HG03060 (cell line): ENCODE results near the gene NR2F1.

Experiments used
- ATAC-seq: cut with Tn5 transposase; IDR thresholded peaks from one replicate; pipeline ENCODE4 v1.9.1; 2021; ENCODE audit warnings: low read depth, moderate number of reproducible peaks; ENCODE audit not compliant: unreplicated experiment

The NR2F1 gene

DNA sequence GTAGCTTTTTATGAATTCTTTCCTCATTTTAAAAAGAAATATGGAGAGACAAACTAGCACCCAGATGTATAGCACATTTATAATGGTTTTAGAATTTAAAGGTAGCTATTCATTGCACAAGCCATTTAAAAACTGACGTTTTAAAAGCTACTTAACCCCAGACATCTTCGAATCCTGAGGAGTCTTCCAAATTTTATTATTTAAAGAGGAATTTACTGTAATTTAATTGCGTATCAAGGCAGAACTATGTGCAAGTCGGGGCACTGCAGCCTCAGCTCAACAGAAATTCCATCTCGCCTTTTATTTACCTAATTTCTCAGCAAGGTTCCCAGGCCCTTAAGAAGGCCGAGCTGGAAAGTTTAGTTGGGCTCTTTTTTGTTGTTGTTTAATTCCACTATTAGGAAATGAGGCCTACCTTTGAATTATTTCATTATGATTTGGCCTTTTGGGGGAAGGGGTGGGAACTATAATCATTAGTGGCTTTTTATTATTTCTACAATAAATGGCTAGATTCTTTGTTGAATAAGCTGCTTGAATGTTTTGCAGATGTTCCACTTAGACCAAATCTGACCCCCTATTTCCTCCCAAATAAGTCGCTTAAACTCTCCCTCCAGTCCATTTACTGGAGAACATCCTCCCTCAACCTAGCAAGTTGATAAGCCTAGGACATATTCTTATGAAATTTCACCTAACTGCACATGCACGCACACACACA, 20.2 kb downstream of the NR2F1 start:
- ATAC-seq = no peak

DNA sequence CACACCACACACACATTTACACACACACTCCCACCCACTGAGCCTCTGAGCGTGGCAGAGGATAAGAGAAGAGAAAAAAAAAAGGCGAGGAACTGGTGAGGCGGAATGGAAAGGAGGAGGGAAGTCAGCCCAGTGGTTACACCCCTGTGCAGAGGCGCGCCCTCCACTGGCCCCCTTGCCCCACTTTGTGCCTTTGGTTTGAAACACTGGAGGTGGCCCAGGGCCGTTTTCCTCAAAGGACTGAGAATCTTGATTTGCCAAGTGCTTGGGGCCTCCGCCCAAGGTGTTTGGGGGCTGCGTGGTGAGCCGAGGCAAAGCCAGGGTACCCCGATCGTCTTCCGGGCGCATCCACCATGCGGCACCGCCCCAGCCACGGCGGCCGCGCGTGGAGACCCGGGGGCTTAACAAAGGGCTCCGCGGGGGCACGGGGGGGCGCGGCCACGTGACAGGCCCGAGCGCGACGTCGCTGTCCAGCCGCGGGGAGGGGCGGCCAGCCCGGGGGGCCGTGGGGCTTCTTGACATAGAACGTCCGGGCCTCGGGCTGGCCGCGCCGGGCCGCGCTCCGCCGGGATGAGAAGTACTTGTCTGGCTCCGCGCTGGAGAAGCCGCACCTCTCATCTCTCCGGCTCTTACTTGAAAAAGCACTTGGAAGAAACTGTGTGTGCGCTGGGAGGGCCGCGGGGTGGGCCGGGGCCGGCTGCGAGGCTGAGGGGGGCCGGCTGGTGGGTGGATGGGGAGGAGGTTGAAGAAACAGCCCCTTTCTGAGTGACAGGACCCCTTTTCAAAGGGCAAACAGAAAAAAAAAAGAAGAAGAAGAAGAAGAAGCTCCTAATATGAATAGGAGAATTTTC, 21.0 kb downstream of the NR2F1 start:
- no peak for ATAC-seq

DNA sequence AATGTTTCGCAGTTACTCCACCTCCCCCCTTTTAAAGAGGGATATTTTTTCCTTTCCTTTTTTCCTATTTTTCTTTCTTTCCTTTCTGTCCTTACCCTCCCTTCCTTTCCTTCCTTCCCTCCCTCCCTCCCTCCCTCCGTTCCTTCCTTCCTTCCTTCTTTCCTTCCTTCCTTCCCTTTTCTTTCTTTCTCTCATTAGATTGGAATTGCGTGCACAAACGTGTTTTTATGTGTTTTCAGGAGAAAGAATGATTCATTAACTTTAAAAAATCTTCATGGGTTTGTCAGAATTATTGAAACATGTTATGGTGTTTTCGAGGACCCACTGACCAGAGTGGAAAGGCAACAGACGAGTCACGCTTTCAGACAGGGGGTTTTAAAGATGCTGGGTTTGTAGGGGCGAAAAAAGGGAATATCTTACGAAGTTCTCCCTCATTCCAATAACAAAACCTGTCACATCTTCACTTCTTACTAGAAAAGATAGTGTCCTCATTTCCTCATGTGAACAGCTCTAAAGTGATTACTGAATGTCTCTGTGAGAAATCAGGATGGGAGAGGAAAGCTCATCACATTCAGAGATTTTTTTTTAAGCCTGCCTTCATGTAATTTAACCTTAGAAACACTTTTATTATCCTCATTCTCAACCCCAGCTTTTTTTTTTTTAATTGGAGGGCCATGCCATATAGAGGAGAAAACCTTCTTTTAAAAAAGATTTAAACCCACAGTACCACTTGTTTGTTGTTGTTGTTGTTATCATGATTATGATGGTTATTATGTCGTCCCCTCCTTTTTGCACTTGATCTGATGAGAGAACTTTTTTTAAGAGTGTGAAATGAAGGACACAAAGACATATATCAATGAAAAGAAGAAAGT, 21.9 kb downstream of the NR2F1 start:
- no peak for ATAC-seq

DNA sequence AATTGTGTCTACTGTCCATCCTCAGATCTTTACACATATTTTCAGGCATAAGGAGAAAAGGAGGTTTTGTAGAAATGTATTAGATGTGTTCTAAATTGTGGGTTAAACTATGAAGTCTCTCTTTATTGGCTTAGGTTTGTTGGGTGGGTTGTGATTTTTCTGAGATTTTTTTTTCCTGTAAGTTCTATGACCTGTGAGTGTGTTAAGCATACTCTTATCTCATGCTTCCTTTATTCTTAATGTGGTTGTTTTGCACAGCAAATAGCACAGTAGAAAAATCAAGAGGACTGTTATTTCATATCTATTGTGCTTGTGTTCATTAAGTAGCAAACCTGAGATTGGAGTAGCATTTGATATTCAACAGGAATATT, 23.3 kb downstream of the NR2F1 start:
- ATAC-seq = no peak

DNA sequence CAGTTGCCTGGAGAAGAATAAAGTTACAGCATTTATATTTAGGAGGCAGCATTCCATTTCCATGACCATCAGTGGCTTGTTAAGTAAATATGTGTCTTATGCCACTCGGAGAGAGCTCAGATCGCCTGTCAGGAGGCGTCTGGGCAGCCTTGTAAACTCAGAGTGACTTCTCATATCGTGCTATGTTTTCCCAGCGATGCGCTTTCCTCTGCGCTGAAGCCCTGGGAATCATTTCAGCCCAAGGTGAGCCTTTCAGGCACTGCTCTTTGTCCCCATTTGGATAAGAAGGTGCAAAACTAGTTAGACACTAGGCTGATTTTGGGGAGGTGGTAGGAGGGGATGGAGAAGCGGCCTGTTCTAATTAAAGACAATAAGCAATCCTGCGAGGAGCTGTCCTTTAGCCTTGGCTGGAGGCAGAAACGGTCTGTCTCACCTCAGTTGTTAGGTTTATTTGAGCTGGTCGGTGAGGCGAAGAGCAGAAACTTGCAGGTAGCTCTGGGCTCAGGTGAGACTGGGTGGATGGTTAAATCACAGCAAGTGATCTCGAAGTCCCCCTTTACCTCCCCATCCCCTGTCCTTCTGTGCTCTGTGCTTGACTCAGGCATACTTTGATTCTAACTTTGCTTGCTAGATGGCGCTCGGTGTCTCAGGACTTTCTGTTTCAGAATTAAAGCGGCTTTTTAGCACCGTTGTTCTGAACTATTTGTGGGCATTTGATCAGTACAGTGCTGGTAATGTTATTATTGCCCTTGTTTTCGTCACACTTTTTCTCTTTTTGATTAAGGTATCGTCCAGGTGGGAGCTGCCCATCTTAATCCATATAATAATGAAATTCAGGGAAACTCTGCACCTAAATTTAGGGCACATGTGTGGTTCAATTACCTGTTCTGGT, 24.6 kb downstream of the NR2F1 start:
- peak; percentile 82 for ATAC-seq

DNA sequence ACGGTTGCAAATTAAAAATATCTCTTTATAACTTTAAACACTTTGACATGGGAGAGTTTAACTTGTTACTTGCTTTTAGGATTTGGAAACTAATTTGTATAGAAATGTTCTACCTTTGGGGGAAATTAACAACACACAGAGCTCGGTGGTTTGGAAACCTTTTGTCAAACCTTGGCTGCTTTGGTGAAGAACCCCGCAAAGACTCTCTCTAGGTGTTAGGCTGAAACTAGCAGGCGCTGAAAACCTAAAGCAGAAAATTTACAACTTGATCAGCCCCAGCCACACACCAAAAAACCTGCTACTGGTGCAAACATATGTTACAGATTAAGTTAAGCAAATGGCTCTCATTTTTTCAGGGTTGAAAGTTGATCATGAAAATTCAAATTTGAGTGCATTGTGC, 25.8 kb downstream of the NR2F1 start:
- ATAC-seq = no peak

DNA sequence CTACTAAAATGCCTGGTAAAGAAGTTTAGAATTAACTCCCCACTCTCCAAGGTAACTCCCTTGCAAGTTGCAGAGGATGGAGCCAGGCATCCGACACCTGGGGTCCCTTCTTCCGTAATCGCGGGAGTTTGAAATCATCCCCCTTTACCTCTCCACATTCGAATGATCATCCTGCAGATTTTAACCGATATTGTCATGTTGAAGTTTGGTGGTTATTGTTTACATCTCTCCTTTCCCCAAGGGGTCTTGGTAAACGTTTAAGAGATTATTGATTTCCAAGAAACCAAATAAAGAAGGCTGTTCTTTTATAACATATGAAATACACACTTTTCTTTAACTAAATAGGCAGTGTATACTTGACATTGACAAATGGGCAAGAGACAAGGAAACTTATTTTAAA, 26.7 kb downstream of the NR2F1 start:
- no peak for ATAC-seq

DNA sequence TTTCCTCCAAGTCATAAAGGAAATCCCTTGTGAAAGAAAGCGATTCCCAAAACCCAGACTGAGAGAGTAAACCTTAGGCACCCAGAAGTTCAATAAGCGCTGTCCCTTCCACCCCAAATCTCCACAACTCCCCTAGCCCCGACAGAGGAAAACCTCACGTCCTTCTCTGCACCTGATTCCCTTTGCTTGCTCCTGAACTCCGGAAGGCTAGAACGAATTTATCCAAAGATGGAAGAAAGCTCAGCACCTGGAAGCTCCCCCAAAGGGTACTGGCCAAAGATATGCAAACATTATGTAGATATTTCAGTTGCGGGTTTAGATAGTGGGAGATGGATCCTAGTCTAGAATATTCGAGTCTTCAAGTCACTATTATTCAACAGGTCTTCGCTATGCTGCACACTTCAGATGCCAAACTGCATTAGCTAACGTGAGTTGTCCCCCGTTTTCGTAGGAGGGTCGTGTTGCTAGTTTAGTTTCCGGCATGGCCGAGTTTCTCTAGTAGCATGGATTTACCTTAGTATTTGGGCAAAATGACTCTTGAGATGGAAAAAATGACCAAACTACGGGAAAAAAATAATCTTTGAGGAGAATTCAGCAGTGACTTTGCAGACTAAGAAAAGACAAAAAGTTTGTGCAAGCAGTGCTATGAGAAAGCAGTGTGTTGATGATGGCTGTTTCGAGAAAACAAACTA, 27.7 kb downstream of the NR2F1 start:
- ATAC-seq = no peak

DNA sequence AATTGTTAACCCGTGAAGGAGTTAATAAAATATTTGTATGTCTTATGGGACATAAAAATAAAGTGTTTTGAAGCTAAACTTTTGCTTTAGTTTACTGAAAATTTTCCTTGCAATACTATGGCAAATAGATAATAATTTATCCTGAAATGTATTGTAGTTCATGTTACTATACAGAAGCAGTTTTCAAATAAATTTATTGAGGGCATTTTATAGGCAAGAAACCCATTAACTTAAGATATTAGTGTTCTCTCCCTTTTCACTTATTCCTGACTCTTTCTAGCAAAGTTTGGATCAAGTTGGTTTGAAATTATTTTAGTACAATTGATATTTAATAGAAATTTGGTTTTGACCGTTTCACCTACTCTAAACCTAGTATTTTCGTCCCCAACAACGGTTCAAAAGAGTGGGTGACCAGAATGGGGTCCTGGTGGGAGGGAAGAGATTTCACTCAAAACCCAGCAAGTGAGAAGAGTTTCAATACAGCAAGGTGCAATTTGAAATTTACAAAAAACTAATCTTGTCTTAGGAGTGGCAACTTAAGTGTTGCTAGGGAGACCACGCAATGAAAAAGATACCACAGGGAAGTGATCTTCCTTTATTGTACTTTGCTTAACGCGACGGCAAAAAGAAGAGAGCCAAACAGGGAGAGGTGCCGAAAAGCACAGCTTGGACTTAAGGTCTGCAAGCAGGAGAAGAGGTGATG, 28.4 kb downstream of the NR2F1 start:
- no peak for ATAC-seq

DNA sequence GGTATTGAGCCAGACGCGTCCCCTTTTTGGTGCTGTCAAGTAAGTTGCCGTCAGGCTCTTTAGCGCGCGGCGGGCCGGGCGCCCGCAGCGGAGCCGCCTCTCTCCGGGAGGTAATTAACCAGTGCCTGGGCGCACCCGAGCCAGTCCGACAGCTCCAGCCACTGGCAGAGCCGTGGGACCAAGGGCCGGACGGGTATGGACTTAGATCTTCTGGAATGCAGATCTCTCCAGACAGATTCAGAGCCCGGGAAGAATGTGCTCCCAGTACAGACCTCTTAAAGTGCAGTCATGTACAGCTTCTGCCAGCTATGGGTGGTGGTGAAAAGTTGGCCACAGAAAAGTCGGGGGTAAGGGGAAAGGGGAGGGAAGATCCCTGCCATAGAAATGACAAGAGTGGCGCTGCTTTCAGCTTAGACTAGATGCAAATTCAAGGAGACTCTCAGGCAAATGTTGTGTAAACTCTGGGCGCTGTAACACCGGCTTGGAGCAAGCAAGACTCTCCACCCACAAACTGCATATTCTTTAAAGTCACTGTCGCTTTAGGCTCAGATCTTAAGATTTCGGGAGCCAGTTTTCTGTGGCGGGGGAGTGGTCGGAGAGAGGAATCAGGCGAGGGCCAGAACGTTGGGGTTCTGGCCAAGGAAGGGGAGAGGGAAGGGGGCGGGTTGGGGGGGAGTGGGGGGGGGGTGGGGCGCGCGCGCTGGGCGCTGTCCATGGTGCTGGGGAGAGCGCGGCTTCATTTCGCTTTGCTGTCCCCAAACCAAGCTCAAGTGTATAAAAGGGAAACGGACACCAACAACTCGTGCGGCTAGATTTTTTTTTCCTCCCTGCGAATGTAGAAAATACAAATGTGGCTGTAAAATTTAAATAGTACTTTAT, 29.2 kb downstream of the NR2F1 start:
- ATAC-seq = no peak

DNA sequence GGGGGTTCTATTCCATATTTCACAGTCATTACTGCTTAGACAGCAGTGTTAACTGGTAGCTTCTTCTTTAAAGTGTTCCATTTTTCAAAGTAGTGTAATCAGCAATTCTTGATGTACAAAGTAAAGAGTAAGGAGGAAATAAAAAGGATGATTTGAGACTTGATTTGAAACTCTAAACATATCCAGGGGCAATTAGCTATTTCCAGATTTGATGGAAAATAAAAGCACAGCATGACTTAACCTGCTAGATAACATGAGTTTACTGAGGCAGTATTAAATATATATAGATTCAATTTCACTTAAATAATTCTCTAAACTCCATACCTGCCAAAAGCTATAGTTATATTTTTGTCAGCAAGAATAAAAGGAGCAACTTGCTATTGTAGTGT, 29.8 kb downstream of the NR2F1 start:
- ATAC-seq = no peak

DNA sequence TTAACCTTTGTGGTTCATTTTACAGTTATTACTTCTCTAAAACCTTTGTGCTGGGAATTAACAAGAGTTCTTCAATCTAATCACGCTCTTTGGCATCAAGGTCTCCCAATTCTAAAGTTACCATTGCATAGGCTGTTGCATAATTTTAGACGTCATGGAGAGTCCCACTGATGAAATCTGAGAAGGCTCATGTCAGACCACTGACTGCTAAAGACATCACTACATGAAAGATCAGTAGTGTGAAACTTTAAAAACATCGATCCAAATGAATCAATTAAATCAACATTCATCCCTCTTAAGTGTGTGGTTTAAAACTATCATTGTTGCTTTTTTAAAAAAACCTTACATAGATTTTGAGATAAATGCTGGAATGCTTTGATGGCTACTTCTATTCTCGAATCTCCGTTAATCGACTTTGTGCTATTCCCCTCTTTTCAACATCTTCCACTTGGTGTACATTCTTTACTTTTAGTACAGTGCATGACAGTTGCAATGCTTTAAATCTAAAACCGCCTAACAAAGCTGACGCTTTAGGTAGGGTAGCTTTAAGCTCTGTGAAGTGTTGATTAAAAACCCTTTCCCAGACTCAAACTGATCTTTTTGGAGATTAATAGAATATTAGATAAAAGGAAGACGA, 33.6 kb downstream of the NR2F1 start:
- no peak for ATAC-seq

DNA sequence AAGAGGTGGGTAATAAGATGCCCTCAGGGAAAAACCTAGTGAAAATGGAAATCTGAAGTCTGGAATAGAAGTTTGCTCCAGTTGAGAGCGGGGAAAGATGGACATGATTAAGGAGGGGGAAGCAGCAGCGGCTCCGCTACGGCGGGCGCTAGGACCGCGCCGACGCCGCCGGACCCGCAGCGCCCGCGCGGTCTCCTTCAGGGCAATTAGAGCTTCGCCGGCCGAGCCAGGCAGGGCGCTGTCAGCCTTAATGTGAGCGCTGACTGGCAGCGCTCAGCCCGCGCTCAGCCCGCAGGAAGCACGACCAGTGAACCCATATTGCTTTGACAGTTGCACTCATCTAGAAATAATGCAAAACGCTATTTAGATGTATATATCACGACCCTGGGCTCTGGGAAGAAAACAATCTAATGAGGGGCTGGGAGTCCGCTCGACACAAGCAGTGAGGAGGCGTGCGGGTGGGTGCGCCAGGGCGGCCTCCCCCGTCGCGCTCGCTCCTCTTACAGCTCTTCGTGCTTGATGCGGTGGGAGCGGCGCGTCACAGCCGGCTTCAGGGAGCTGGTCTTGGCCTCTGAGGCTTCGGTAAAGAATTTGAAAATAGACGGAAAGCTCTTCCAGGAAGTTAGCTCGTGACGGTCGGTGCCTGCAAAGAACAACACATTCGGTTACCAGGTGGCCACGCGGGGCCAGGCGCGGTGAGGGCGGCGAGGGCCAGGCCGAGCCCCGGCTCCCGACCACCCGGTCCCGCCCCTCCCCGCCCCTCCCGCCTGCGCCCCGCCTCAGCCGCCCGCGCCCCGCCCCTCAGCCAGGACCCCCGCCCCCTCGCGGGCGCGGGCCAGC, 37.7 kb downstream of the NR2F1 start:
- ATAC-seq = peak; percentile 85

DNA sequence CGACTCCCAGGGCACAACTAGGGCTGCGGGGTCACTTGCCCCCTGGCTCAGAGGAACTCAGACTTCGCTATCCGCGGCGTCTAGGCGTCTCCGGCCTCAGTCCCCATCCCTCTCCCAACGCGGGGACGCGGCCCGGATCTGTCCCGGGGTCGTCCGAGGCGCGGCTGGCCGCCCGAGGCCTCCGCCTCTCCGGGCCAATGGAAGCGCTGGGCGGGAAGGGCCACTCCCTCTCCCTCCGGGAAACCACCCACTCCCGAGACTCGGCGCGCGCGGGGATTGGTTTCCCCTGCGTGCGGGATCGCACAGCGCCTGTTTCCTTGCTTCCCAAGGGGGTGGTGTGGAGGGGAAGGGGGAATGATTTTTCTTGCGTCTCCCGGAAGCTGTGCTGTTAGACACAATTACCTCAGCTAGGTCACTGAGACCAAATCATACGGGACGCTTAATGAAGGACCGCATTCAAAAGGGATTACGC, 38.3 kb downstream of the NR2F1 start:
- no peak for ATAC-seq

DNA sequence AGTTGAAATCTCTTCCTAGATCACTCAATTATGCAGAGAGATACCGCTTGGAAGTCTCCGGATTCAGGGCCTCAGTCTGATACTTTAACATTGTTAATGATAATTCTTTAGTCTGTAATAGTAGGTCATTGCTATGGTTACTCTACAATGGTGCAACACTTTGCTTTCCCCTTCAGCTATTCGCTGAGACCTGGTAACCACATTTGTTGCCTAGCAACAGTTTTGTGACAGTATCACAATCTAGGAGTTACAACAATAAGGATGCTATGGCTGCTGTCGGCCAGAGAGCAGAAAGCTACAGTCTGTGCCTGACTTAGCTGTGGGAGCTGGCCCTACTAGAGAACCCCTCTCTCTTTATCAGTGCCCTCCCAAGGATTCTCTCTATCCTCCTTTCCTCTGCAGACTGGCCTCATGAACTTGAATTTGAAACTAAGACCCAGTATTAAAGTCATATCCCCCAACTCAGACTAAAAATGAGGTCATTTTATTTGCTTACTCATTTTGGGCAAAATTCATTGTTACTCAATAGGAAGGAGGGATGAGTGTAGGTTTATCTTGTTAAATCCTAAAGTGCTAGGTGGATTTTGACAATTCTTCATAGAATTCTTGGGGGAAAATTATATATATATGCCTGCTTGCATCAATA, 39.3 kb downstream of the NR2F1 start:
- no peak for ATAC-seq

DNA sequence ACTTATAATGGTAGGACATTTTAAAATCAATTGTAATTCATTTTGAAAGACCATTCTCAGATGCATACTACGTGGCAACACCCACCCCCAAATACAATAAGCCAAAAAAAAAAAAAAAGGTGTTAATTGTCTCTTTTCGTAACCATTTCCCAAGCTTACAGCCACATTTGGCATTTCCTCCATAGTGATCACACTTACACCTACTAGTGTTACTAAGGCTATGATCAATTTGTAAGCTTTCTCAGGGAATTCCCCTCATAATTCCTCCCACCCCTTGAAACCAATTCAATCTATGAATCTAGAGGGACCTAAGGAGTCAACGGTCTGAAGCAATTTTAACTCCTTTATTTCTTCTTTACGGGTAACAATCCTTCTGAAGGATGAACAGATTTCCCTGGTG, 40.1 kb downstream of the NR2F1 start:
- no peak for ATAC-seq
